Measurements from ENCODE around the gene EFL1. TPM values are rescaled to one million over a fixed set of nuclear protein-coding genes. Genes with fewer than 3 reads are reported as not detected.

EFL1 gene
- total RNA-seq, 6 donors from 2014 or later, result 9.7 to 27.7 (median 17.0) TPM

DNA sequence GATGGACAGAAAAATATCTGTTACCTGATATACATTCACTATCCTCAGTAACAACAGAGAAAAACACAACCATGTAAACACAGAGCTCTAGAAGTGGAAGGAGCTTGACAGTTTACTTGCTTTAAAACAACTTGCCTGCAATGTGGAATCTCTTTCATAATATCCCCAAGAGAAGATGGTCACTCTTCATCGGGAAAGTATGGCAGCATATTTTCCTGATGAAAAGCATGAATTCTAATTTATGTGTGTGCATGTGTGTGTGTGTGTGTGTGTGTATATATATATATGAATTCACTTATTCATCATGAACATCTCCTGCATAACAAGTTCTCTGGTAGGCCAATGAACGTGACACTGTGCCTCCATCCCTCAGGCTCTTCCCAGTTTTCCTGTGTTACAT, 81.2 kb downstream of the EFL1 start:
- Histone ChIP-seq H3K4me1 (peaks cover 0 to 11% (median 5%) of the 10 kb centered on the region in 4 donors), H3K4me3 (no peak overlapping the region), H3K36me3 (no peaks in the 10 kb centered on the region), H3K27me3 (no peaks in the 10 kb centered on the region), H3K9me3 (no peaks in the 10 kb centered on the region), H3K27ac (no peak overlapping the region)
- DNase-seq (no peak), ATAC-seq (ENCODE audit: low FRiP score in 2 of 2) (no peak)
- TF ChIP-seq POLR2A (IDR thresholded peaks at IDR 0.05) (no peak), EP300 (IDR thresholded peaks at IDR 0.05) (no peak), CTCF (IDR thresholded peaks at IDR 0.05) (no peak), POLR2AphosphoS5 (IDR thresholded peaks at IDR 0.05) (no peak)
- 92 to 94% methylated on average over 2 of the region's 2 CpGs for WGBS, 2 donors

- peaks cover 0 to 11% (median 4%) of the 10 kb centered on the region in 4 donors for H3K4me1 ChIP-seq
- 58 to 64% methylated on average over 2 of the region's 2 CpGs for WGBS, 2 donors
- no peaks in the 10 kb centered on the region for H3K36me3 ChIP-seq
- H3K27me3 ChIP-seq, result no peaks in the 10 kb centered on the region
- DNase-seq (no peak), ATAC-seq (ENCODE audit: low FRiP score in 2 of 2) (no peak)
- no peaks in the 10 kb centered on the region for H3K9me3 ChIP-seq
- H3K27ac ChIP-seq, result no peak overlapping the region
- no peak overlapping the region for H3K4me3 ChIP-seq
- TF ChIP-seq POLR2AphosphoS5 (IDR thresholded peaks at IDR 0.05) (no peak), EP300 (IDR thresholded peaks at IDR 0.05) (no peak), CTCF (IDR thresholded peaks at IDR 0.05) (no peak)
Measured at GRCh38 chr15:82178061-82178460, 84.5 kb downstream of the EFL1 start.

DNA sequence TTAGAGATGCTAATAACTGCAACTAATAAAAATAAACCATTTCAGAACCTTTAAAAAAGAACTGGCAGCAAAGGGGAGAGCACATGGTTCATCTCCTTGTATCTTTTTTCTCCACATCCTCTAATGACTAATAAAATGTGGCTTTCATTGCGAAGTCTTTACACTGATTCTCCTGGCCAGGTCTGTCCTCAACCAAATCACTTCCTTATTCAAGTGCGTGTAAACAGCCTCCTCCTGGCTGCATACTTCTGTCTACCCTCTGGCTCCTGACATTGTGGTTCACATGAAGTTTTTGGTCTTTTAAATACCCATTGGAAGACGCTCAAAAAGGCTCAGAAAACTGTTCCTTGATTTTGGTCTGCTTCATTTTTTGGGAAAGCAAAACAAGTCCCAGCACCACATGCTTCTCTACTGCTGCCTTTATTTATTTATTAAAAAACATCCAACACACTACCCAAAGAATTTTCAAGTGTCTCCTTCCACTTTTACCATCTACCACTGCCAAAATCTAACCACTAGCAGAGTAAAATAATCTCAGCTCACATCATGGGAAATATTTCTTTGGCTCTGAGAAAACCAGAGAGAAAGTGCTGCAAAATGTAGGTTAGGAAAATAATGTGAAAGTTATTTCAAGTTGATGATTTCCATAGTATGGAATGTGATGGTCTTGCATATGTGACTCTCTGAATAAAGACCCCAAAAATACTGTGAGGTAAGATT, 85.1 kb downstream of the EFL1 start:
- H3K9me3 ChIP-seq, result no peaks in the 10 kb centered on the region
- peaks cover 0 to 9% (median 4%) of the 10 kb centered on the region in 4 donors for H3K4me1 ChIP-seq
- no peaks in the 10 kb centered on the region for H3K36me3 ChIP-seq
- H3K27me3 ChIP-seq, result no peaks in the 10 kb centered on the region
- H3K4me3 ChIP-seq, result no peak overlapping the region
- H3K27ac ChIP-seq, result no peak overlapping the region
- 53 to 64% methylated on average over 3 of the region's 3 CpGs for WGBS, 2 donors
- ATAC-seq (ENCODE audit: low FRiP score in 2 of 2) (peak; percentile 52 to 53), DNase-seq (no peak)
- TF ChIP-seq CTCF (IDR thresholded peaks at IDR 0.05) (no peak), POLR2A (IDR thresholded peaks at IDR 0.05) (no peak), EP300 (IDR thresholded peaks at IDR 0.05) (no peak), POLR2AphosphoS5 (IDR thresholded peaks at IDR 0.05) (no peak)

DNA sequence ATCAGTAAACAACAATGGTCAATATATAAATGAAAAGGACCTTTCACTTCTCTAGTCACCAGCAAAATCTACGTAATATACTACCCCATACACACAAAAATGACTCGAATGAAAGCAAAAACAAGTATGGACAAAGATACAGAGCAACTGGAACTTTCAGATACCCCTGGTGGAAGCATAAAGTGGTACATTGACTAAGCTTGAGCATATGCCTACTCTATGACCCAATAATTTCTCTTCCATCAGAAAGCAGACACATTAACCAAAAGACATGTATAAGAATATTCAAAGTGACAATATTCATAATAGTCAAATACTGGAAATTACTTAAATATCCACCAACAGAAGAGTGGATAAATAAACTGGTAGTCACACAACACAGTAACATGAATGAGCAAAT, 86.0 kb downstream of the EFL1 start:
- DNase-seq (no peak), ATAC-seq (ENCODE audit: low FRiP score in 2 of 2) (no peak)
- Histone ChIP-seq H3K36me3 (no peaks in the 10 kb centered on the region), H3K9me3 (no peaks in the 10 kb centered on the region), H3K4me1 (peaks cover 0 to 9% (median 4%) of the 10 kb centered on the region in 4 donors), H3K27ac (no peak overlapping the region), H3K4me3 (no peak overlapping the region), H3K27me3 (no peaks in the 10 kb centered on the region)
- TF ChIP-seq EP300 (IDR thresholded peaks at IDR 0.05) (no peak), POLR2A (IDR thresholded peaks at IDR 0.05) (no peak), CTCF (IDR thresholded peaks at IDR 0.05) (no peak), POLR2AphosphoS5 (IDR thresholded peaks at IDR 0.05) (no peak)
- 94 to 96% methylated on average over 2 of the region's 2 CpGs for WGBS, 2 donors
